Right ventricle myocardium inferior (tissue), 1 donor: ENCODE data around the gene FAM229A. TPM values are rescaled to one million over a fixed set of nuclear protein-coding genes. Genes with fewer than 3 reads are reported as not detected.

Experiments used
- ATAC-seq: fragments of 200-7000 bp; cut with Tn5 transposase; one replicate; pipeline ENCODE4 v1.9.1; 2020; ENCODE audit warnings: mild to moderate bottlenecking, moderate library complexity
- DNase-seq: peaks from one replicate; pipeline ENCODE4 v3.0.0; 2021; ENCODE audit errors: missing footprints
- intact Hi-C: fragments of 100-400 bp; cut with DNase I; formaldehyde crosslinking; loops from one replicate; pipeline ENCODE4 v1.11.0; 2022
- total RNA-seq: library from RNA; stranded (reverse); fragmentation: NEBNext Ultra II Directional; extraction: Animal tissue kit (Norgen Biotek cat#: 25700); gene quantifications from one replicate; pipeline ENCODE4 v1.2.1, GENCODE V29; 2021
- donor health status: DM: no; HTN: yes; CAD: no; lungs with severe emphysema.

Gene FAM229A
- total RNA-seq, 1 donor from 2014 or later, result 2.4 TPM

DNA sequence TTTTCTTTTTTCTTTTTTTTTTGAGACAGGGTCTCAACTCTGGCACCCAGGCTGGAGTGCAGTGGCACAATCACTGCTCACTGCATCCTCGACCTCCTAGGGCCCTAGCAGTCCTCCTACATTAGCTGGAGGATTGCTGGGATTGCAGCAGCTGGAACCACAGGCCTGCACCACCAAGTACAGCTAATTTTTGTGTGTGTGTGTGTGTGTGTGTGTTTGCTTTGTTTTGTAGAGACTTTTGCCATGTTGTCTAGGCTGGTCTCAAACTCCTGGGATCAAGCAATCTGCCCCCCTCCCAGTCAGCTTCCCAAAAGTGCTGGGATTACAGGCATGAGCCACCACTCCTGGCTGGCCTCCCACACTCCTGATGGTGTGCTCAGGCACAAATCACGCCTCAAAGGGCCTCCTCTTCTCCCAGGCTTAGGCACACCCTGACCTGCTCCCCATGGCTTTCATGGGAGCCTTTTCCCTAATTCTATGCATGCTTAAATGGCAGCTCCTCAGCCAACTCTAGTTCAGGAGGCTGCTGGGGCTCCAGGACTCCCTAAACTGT lies 9.4 kb downstream of the FAM229A start:
- DNase-seq, result no peak
- intact Hi-C loops, result no loop called here
- no peak for ATAC-seq

DNA sequence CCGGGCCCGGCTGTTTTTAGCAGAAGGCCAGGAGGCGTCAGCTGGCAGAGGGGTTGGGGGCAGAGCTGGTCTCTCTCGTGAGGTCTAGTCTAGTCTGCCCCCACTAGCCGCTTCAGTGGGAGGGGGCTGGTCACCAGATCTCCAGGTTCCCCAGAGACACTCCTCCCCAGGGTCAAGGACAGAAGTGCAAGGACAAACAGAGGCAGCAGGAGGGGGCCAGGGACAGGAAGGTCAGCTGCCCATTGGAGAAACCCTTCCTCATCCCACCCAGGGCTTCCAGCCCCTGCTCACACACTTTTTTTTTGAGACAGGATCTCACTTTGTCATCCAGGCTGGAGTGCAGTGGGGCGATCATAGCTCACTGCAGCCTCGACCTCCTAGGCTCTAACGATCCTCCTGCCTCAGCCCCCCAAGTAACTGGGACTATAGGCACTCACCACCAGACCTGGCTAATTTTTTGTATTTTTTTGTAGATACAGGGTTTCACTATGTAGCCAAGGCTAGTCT lies 10.0 kb downstream of the FAM229A start:
- ATAC-seq (no peak), DNase-seq (no peak)
- intact Hi-C loops, result no loop called here

DNA sequence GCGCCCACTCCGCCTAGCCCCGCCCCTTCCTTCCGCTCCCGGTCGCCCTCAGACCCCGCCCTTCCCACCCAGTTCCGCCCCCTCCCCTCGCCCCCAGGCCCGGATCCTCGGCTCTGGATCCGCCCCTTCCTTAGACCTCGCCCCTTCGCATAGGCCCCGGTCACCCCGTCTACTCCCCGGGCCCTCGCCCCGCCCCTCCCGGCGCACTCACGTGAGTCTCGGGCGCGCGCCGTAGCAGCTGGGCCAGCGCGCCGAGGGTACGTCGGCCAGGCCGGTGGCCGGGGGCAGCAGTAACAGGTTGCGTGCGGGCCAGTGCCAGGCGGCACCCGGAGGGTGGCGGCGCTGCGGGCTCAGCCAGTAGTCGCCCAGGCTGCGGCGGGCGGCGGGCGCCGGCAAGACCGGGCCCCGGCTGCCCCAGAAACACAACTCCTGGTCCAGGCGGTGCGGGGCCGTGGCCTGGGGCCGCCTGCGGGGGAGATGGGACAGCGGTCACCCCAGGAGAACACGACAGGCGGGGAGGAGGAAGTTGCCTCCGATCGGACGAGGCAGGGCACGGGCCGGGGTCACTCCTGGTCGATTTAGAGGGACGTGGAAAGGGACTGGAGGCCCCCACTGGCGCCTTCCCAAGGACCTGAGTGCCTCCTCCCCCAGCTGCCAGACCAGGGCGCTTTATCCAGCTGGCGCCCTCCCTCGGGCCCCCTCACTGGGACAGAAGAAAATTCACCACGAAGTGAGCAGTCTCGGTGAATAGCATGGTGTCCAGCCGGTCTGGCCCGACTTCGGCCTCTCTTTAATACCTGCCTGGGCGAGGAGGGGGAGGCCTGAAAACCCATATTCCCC lies 10.7 kb downstream of the FAM229A start:
- ATAC-seq (peak; percentile 88), DNase-seq (peak; percentile 97)
- intact Hi-C loops, result no loop called here

DNA sequence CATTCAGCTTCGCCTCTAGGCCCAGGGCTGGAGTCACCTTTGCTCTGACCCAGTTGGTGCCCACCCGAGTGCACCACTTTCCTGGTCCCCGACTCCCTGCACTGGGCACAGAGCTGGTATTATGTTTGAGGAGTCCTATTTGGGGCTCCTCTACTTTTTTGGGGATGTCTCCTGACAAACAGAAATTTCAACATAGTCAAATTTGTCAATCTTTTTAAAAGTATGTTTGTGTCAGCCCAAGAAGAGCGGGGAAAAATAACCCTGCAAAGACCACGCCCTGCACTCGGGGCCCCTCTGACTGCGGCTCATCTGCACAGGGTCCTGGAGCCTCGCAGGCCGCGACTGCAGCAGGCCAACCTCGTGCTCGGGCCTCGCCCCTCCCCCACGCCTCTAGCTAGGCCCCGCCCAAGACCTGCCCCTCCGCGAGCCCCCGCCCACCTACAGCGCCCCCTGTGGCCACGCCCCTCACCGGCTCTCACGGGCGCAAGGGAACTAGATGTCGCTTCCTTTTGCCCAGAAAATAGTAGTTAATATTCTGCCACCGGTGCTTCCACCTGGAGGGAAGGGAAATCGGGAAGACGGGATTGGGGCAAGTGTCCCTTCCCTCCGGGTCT lies 11.4 kb downstream of the FAM229A start:
- intact Hi-C loops, result no loop called here
- peak; percentile 92 for DNase-seq
- ATAC-seq, result peak; percentile 49

DNA sequence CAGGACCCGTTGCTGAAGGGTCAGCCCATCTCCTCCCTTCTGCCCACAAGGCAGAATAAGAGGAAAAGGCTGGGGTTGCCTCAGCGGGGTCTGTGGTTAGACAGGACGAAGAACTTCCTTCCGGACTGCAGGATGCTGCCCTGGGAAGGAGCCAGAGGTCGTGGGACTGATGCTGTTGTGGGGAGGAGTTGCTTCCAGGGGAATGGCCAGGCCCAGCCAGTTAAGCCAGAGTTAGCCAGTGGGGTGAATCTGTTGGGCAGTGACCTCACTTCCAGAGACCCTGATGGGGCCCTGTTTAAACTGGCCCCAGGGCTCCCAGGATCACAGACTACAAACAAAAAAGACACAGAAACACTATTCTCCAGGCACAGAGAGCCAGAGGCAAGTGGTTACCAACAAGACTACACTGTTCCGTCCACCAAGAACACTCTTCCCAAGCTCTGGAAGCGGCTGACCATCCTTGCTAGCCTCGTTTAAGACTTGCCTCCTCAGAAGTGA lies 13.0 kb downstream of the FAM229A start:
- DNase-seq (peak; percentile 76), ATAC-seq (no peak)
- intact Hi-C loops, result no loop called here

DNA sequence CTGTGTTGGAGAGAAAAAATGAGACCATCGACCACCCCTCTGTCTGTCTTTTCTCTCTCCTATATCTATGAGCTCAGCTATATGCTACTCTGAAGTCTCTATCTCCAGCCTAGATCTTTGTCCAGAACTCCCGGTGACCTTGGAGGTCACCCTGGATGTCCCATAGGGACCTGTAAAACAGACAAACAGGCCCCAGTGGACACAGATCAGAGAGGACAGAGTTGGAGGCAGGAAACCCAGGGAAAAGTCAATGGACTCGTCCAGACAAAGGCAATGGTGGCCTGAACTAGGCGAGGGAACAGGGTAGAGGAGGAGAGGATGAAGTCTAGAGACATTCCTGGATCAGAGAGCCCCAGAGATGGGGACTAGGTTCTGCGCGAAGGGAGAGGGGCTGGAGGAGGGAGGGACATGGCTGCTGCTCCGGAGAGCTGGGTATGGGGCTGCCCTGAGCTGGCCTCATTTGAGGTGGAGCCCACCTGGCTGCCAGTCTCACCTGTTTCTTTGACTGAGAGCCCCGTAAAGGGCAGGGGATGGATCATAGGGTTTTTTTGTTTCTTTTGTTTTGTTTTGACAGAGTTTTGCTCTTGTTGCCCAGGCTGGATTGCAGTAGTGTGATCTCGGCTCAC lies 15.6 kb downstream of the FAM229A start:
- DNase-seq, result no peak
- intact Hi-C loops, result no loop called here
- ATAC-seq, result no peak

DNA sequence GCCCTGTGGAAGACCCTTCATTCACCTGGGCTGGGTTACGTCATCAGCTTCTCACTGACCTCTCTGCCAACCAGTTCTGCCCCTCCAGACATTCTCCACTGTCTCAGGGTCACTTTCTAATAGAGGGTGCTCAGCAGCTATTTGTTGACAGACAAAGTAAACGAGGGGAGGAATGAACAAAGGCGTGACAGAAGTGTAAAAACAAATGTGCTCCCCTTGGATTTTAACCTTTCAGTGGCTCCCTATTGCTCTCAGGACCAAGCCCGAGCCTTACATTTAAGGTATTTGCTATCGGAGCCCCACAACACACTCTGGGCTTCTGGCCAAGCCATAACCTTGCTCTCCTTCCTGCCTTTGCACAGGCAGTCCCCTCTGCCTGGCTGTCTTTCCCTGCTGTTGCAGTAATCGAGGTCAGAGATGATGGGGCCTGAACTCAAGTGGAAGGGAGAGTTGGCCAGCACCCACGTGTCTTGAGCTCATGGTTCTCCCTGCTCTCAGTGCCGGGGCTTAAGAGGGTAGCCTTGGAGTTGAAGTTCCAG lies 16.9 kb downstream of the FAM229A start:
- ATAC-seq, result no peak
- no peak for DNase-seq
- intact Hi-C loops, result no loop called here

DNA sequence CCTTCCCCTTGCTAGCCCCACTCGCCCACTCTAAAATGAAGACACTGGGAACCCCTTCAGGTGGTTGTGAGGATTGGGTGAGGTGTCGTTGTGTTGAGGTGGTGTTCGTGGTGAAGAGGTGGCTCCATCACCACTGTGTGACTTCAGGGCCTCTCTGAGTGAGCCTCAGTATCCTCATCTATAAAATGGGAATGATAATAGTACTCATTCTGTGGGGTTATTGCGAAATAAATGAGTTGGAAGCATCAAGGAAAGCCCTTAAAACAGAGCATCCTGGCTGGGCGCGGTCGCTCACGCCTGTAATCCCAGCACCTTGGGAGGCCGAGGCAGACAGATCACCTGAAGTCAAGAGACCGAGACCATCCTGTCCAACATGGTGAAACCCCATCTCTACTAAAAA lies 19.6 kb downstream of the FAM229A start:
- DNase-seq (no peak), ATAC-seq (no peak)
- intact Hi-C loops, result no loop called here

DNA sequence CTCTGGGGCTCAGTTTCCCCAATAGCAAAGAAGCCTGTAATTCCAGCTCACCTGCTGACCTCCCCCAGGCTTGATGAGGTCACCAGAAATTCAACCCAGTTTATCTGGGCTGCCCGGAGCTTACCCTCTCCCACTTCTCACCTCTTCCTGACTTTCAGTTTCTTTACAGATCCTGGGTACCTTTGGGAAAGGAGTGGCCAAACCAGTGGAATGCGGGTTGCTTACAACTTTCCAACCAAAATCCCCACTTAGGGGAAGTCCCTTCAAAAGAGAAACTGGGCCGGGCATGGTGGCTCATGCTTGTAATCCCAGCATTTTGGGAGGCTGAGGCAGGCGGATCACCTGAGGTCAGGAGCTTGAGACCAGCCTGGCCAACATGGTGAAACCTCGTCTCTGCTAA lies 20.3 kb downstream of the FAM229A start:
- DNase-seq, result no peak
- intact Hi-C loops, result no loop called here
- ATAC-seq, result no peak

DNA sequence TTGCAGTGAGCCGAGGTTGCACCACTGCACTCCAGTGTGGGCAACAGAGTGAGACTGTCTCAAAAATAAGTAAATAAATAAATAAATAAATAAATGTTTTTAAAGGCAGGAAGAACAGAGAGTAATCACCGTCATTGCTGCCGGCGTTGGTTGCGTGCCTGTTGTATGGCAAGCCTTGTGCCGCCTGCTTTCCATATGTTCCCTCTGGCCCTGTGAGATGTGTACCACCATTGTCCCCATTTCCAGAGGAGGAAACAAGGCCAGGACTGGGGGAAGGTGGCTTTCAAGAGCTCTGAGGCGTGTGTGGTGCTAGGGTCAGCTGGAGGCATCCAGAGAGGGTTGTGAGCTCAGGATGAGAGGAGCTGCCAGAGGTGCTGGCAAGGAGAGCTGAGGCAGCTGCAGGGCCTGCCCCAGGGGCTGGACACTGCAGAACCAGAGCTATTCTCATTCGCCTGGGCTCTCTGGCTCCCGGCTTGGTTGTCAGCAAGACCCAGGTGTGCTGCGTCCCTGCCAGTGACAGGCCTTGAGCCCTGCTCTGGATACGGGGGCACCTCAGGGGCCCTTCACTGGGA lies 21.0 kb downstream of the FAM229A start:
- intact Hi-C loops, result no loop called here
- peak; percentile 41 for ATAC-seq
- peak; percentile 77 for DNase-seq

DNA sequence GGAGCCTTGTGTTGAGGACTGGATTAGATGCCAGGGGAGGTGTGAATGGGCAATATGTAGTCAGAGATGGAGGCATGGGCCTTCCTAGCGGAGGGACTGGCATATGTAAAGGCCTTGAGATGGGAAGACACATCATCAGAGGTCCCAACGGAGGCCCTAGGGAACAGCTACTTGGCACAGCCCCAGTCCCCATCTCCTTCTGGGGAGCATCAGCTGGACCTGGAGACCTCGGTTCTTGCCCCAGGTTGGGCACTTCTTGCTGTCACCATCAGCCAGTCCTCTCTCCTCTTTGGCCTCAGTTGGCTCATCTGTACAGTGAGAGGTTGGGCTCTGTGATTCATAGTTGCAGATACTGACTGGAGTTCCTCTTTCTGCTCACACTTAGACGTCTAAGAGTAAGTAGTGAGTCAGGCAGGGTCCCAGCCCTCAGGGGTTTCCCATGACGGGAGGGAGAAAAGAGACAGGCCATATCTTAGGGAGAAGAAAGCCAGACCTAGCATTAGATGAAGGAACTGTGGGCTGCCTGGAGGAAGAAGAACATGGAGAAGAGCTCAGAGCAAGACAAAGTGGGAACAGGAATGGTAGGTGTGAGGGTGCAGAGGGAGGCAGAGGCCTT lies 22.8 kb downstream of the FAM229A start:
- DNase-seq (no peak), ATAC-seq (no peak)
- intact Hi-C loops, result no loop called here

DNA sequence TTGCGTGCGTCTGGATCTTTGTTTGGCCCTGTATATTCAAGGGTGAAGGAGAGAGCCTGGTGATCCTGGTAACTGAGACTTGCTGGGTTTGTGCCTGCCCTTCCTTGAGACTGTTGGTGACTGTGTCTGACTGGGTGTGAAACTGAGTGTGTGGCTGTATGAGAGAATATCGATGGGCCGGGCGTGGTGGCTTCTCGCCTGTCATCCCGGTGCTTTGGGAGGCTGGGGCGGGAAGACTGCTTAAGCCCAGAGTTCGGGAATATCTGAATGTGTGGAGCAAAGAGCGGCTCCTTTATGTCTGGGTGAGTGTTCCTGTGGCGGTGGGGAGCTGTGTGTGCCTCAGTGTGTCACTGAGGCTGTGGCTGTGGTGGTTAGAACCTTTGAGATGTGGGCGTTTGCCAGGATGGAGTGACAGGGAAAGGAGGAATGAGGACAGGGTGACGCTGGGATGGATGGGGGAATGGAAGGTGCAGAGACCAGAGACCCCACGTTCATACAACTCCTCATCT lies 23.6 kb downstream of the FAM229A start:
- intact Hi-C loops, result no loop called here
- DNase-seq (no peak), ATAC-seq (no peak)

DNA sequence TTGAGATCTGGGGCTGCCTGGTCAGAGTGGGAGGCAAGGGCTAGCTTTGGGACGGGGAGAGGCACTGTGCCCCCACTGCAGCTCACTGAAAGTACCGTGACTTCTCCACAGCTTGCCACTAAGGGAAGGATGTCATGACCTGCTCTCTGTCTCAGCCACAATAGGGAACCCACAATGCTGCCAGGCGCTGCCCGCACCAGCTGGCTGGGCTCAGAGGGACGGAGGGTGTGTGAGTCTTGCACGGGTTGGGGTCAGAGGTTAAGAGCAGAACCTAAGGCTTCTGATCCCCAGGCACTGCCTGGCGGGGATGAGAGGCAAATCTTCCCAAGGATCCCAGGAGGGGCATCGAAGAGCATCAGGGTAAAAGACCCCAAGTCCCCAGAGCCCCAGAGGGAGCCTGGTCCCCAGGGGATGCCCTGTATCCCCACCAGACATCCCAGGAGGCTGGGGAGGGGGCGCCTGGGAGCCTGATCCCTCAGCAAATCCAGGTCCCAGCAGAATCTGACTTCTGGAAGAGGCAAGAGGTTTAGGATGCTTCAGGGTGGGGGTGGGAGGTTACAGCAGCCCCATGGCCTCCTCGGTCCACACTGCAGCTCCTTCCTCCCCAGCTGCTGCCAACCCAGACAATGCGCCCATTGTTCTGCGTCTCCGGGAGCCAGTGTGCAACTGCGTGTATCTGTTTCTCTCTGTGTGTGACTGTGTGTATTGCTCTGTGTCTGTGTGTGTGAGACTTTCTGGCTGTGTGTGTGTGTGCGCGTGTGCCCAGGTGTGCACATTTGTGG lies 24.2 kb downstream of the FAM229A start:
- ATAC-seq (peak; percentile 58), DNase-seq (peak; percentile 81)
- intact Hi-C loops, result no loop called here

DNA sequence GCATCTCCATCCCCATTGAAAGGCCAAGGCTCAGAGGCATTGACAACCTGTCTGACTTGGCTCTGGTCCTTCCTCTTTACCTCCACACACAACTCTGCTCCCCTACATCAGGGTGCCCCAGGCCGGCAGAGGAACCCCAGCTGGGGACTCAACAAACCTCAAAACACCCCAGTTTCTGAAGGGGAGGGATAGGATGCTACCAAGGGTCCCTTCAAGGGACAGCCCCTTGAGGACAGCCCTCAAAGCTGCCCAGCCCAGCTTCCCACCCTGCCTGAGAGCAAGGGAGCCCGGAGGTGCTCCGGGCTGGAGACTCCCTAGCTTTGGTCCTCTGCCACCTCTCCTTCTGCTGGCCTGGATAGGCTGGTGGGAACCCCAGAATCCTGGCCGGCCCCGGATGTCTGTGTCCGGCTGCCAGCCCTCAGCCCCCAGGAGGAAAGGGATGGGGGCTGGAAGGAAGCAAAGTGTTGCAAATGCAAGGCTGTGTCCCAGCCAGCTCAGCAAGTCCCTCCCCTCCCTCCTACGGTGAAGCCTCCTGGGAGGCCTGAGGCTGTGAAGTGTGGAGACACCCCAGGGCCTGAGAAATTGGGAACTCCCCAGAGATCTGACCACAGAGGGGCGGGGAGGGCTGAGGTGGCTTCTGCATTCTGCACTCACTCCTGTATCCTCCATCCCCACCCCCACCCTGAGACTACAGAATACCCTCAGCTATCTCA lies 25.2 kb downstream of the FAM229A start:
- ATAC-seq (peak; percentile 60), DNase-seq (peak; percentile 83)
- intact Hi-C loops, result no loop called here

DNA sequence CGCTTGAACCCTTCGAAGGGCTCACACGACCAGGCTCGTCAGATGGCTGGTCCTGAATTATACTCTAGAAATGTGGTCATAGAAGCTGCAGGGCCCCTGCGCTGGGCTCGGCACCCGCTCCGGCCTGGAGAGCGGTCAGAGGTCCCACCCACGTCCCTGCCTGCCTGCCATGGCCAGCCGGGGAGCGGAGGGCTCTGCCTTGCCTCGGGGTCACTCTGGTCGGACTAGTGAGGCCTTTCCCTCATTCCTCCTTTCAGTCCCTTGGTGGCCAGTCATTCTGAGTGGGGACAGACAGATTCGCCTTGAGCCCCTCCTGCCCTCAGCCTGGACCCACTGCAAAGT lies 25.7 kb downstream of the FAM229A start:
- DNase-seq (no peak), ATAC-seq (peak; percentile 11)
- intact Hi-C loops, result no loop called here

DNA sequence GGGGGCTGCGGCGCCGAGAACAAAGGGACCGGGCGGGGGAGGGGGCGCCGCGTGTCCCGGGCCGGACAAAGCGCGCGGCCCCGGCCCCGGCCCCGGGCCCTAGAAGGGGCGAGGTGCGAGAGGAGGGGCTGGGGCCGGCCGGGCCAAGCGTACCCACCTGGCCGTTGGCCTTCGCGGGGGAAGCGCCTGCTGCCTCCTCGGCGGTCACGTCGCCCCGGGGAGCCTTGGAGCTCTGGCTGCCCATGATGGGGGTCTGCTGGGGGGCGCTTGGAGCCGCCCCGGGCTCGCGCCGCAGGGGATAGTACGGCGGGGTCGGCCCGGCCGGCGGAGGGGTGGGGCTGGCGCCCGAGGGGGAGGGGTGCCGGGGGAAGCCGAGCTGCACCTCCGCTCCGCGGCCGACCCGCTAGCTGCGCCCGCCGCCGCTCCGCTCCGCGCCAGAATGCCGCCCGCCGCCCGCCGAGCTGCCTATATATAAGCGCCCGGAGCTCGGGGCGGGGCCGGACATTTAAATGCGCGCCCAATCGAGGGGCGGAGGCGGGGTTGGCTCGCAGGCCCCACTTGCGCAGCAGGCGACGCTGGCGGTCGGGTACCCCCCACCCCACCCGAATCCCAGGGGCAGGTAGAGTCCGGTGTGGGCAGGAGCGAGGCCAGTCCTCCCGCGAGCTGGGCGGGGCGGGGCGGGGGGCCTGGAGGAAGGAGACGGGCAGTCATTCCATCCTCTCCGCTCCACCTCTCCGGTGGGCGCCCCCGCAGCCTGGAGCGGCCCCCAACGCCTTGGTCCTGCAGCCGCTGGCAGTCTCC lies 26.3 kb downstream of the FAM229A start, which contains the start of gene MARCKSL1:
Gene MARCKSL1, minus strand, starts transcription at position 444 of the 801 bp plus-strand sequence. Its CDS starts 200 bp downstream, at position 244.
- intact Hi-C loops, result no loop called here
- DNase-seq, result peak; percentile 93
- peak; percentile 73 for ATAC-seq
